Lung (tissue), 12 donors: ENCODE results near the gene LRRC17. TPM values are rescaled to one million over a fixed set of nuclear protein-coding genes. Genes with fewer than 3 reads are reported as not detected.

Experiments used
- ATAC-seq: fragments of 200-7000 bp; cut with Tn5 transposase; one replicate; pipeline ENCODE4 v1.9.1; 2020; ENCODE audit warnings: moderate number of reproducible peaks; ENCODE audit not compliant: insufficient read depth, low FRiP score
- DNase-seq, 3 donors: peaks; one replicate each; pipeline ENCODE4 v3.0.0-alpha.2; 2013 to 2017
- H3K27ac ChIP-seq, 2 donors: one replicate each; pipeline ENCODE4 v1.5.1; 2013; ENCODE audit warnings: mild to moderate bottlenecking in 2 of 2, moderate library complexity in 2 of 2, control low read depth in 1 of 2, inconsistent platforms in 1 of 2, low read depth in 1 of 2, low read length in 1 of 2
- H3K27me3 ChIP-seq, 3 donors: one replicate each; pipeline ENCODE4 v1.5.1; 2013; ENCODE audit warnings: low read length in 2 of 3; ENCODE audit not compliant: control insufficient read depth in 3 of 3, insufficient read depth in 3 of 3
- H3K36me3 ChIP-seq, 4 donors: one replicate each; pipeline ENCODE4 v1.5.1; 2013; ENCODE audit warnings: low read length in 4 of 4, mild to moderate bottlenecking in 1 of 4, moderate library complexity in 1 of 4; ENCODE audit not compliant: control insufficient read depth in 4 of 4, insufficient read depth in 4 of 4
- H3K4me1 ChIP-seq, 5 donors: one replicate each; pipeline ENCODE4 v1.5.1; 2013; ENCODE audit warnings: low read length in 5 of 5, mild to moderate bottlenecking in 2 of 5, moderate library complexity in 1 of 5; ENCODE audit not compliant: control insufficient read depth in 5 of 5, insufficient read depth in 5 of 5
- H3K4me3 ChIP-seq: one replicate; pipeline ENCODE4 v1.5.1; 2013; ENCODE audit warnings: mild to moderate bottlenecking, control low read depth, moderate library complexity
- H3K9ac ChIP-seq, 2 donors: one replicate each; pipeline ENCODE4 v1.5.1; 2013; ENCODE audit warnings: low read length in 2 of 2, control low read depth in 1 of 2; ENCODE audit not compliant: insufficient read depth in 1 of 2
- H3K9me3 ChIP-seq, 4 donors: one replicate each; pipeline ENCODE4 v1.5.1; 2013; ENCODE audit warnings: low read length in 3 of 4, mild to moderate bottlenecking in 1 of 4, moderate library complexity in 1 of 4; ENCODE audit not compliant: control insufficient read depth in 4 of 4, insufficient read depth in 3 of 4
- WGBS, 2 donors: extraction: QIAGEN DNeasy Blood & Tissue Kit; methylation state at CpG; one replicate each; pipeline ENCODE4 v1.1.7; 2013; 5-methylcytosine and 5-hydroxymethylcytosine counted together
- polyA plus RNA-seq, 2 donors: library from polyadenylated mRNA; stranded (reverse); fragments of 200-250 nt; gene quantifications; one replicate each; pipeline ENCODE4 v1.2.1, GENCODE V29; 2013
- total RNA-seq, 2 donors: library from RNA; depleted of rRNA in 1 of 2; stranded (reverse); fragments of >200 nt in 1 of 2; gene quantifications; one replicate each; pipeline ENCODE4 v1.2.1, GENCODE V29; 2014 to 2021
- TF ChIP-seq, protein P1 (sequence below): IDR thresholded peaks from 2 replicates; pipeline ENCODE4 v1.5.1; 2012; ENCODE audit warnings: mild to moderate bottlenecking; ENCODE audit errors: control extremely low read depth, extremely low read depth
- donor health status: control.
- donor health status: control.
- donor health status: Bipolar disorder and iron deficiency.
- donor health status: healthy.
- donor health status: DM: yes; HTN: yes; CAD: no.

LRRC17 gene
- total and polyA plus RNA-seq, 4 donors: 0.63 to 81.6 (median 2.2) TPM

GRCh38 chr7:102908676-102909075 is 4.1 kb upstream of the LRRC17 start:
- Histone ChIP-seq H3K4me1 (peaks cover 0 to 18% (median 3%) of the 10 kb centered on the region in 5 donors), H3K36me3 (no peaks in the 10 kb centered on the region), H3K27me3 (no peaks in the 10 kb centered on the region), H3K9ac (no peak overlapping the region), H3K9me3 (no peaks in the 10 kb centered on the region), H3K4me3 (no peak overlapping the region), H3K27ac (no peak overlapping the region)
- DNase-seq (no peak), ATAC-seq (no peak)
- TF ChIP-seq, protein P1, sequence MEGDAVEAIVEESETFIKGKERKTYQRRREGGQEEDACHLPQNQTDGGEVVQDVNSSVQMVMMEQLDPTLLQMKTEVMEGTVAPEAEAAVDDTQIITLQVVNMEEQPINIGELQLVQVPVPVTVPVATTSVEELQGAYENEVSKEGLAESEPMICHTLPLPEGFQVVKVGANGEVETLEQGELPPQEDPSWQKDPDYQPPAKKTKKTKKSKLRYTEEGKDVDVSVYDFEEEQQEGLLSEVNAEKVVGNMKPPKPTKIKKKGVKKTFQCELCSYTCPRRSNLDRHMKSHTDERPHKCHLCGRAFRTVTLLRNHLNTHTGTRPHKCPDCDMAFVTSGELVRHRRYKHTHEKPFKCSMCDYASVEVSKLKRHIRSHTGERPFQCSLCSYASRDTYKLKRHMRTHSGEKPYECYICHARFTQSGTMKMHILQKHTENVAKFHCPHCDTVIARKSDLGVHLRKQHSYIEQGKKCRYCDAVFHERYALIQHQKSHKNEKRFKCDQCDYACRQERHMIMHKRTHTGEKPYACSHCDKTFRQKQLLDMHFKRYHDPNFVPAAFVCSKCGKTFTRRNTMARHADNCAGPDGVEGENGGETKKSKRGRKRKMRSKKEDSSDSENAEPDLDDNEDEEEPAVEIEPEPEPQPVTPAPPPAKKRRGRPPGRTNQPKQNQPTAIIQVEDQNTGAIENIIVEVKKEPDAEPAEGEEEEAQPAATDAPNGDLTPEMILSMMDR: no peak

- TF ChIP-seq, protein P1: no peak
- H3K9ac ChIP-seq: peak overlapping the region in 1 of 2 donors; percentile 98
- H3K36me3 ChIP-seq: peaks cover 0 to 3% (median 0%) of the 10 kb centered on the region in 4 donors
- H3K9me3 ChIP-seq: no peaks in the 10 kb centered on the region
- WGBS, 2 donors: 84 to 92% methylated on average over 9 of the region's 9 CpGs
- ATAC-seq: no peak
- no peak overlapping the region for H3K4me3 ChIP-seq
- H3K27ac ChIP-seq: no peak overlapping the region
- no peaks in the 10 kb centered on the region for H3K27me3 ChIP-seq
- peaks cover 0 to 42% (median 11%) of the 10 kb centered on the region in 5 donors for H3K4me1 ChIP-seq
- DNase-seq: peak; percentile 37 to 74 (median 64)
Measured at GRCh38 chr7:102913826-102914225, 1.0 kb downstream of the LRRC17 start.

- Histone ChIP-seq H3K36me3 (peaks cover 0 to 3% (median 0%) of the 10 kb centered on the region in 4 donors), H3K27ac (peak overlapping the region in 1 of 2 donors; percentile 22), H3K27me3 (no peaks in the 10 kb centered on the region), H3K9me3 (no peaks in the 10 kb centered on the region), H3K4me1 (peaks cover 0 to 49% (median 14%) of the 10 kb centered on the region in 5 donors), H3K4me3 (no peak overlapping the region), H3K9ac (peak overlapping the region in 1 of 2 donors; percentile 98)
- ATAC-seq: no peak
- TF ChIP-seq, protein P1: no peak
- peak; percentile 87 to 96 (median 95) for DNase-seq
- 80 to 84% methylated on average over 8 of the region's 8 CpGs for WGBS, 2 donors
Measured at GRCh38 chr7:102914585-102914984, 1.8 kb downstream of the LRRC17 start.

GRCh38 chr7:102916426-102916825 is 3.6 kb downstream of the LRRC17 start:
- no peak overlapping the region for H3K4me3 ChIP-seq
- peaks cover 0 to 3% (median 0%) of the 10 kb centered on the region in 4 donors for H3K36me3 ChIP-seq
- no peak overlapping the region for H3K27ac ChIP-seq
- peaks cover 0 to 44% (median 11%) of the 10 kb centered on the region in 5 donors for H3K4me1 ChIP-seq
- ATAC-seq (no peak), DNase-seq (peak in 2 of 3 donors; percentile 75 to 78)
- H3K9ac ChIP-seq: peak overlapping the region in 1 of 2 donors; percentile 57
- WGBS, 2 donors: 84 to 87% methylated on average over 3 of the region's 3 CpGs
- no peaks in the 10 kb centered on the region for H3K9me3 ChIP-seq
- TF ChIP-seq, protein P1: no peak
- H3K27me3 ChIP-seq: no peaks in the 10 kb centered on the region
